Esophagus muscularis mucosa (tissue), 4 donors: ENCODE measurements around the gene TEDDM1.

Experiments used
- CTCF ChIP-seq, 3 experiments: fragments of 200-600 bp in 2 of 3; fragments of 450-650 bp in 1 of 3; sonication (generic) in 2 of 3; IDR thresholded peaks; one replicate each; pipeline ENCODE4 v1.5.1; 2017 to 2019; ENCODE audit warnings: antibody characterized with exemption in 3 of 3, mild to moderate bottlenecking in 2 of 3, moderate library complexity in 1 of 3
- EP300 ChIP-seq: sonication (generic); formaldehyde crosslinking; IDR thresholded peaks from one replicate; pipeline ENCODE4 v1.6.1; 2017; ENCODE audit warnings: antibody characterized with exemption
- POLR2A ChIP-seq: fragments of 450-650 bp; IDR thresholded peaks from one replicate; pipeline ENCODE4 v1.6.1; 2017; ENCODE audit warnings: antibody characterized with exemption, moderate library complexity, mild to moderate bottlenecking, low read depth
- POLR2AphosphoS5 ChIP-seq, 2 donors: sonication (generic); formaldehyde crosslinking; IDR thresholded peaks; one replicate each; pipeline ENCODE4 v1.6.1; 2017; ENCODE audit warnings: antibody characterized with exemption in 2 of 2

- no peak for TF ChIP-seq CTCF (IDR thresholded peaks at IDR 0.05)
- no peak for TF ChIP-seq EP300
- no peak for TF ChIP-seq POLR2AphosphoS5 (IDR thresholded peaks at IDR 0.05)
- TF ChIP-seq POLR2A: no peak
Observed at GRCh38 chr1:182395906-182396305, 4.6 kb downstream of the TEDDM1 start.
